ENCODE data around the gene PSMB1. TPM values are rescaled to one million over a fixed set of nuclear protein-coding genes. Genes with fewer than 3 reads are reported as not detected.
"Not testable (repeated sequence)": the region's sequence is repeated elsewhere in the genome, so short reads cannot be mapped to it uniquely, and the experiment has no call there.

The PSMB1 gene
- total RNA-seq, 1 experiment from 2014 or later, result 358 TPM

GRCh38 chr6:170507728-170508127, 45.4 kb downstream of the PSMB1 start:
- intact Hi-C loops (cut with micrococcal nuclease; ENCODE audit: unreplicated experiment); H3K4me1 ChIP-seq (ENCODE audit: insufficient read depth, low read length, poor library complexity, severe bottlenecking); POLR2A ChIA-PET (ENCODE audit: low non-redundant PET); DNase-seq (ENCODE audit: low spot score); CTCF ChIA-PET; H3K27ac ChIP-seq (ENCODE audit: low read depth, low read length, poor library complexity, severe bottlenecking); H3K36me3 ChIP-seq (ENCODE audit: insufficient read depth, low read length, poor library complexity, severe bottlenecking); H3K27me3 ChIP-seq (replicated peaks; ENCODE audit: insufficient read depth, low read depth, low read length, poor library complexity); H3K9me3 ChIP-seq (ENCODE audit: low read depth, low read length, poor library complexity, severe bottlenecking); BruUV-seq (replicated peaks); H3K4me3 ChIP-seq (ENCODE audit: low read depth, low read length, poor library complexity, severe bottlenecking): not testable (repeated sequence)

- intact Hi-C loops (cut with micrococcal nuclease; ENCODE audit: unreplicated experiment), result no loop called here
- H3K9me3 ChIP-seq (ENCODE audit: low read depth, low read length, poor library complexity, severe bottlenecking), result no peaks in the 10 kb centered on the region
- H3K4me3 ChIP-seq (ENCODE audit: low read depth, low read length, poor library complexity, severe bottlenecking), result no peak overlapping the region
- ChIA-PET CTCF (no interaction called here), POLR2A (ENCODE audit: low non-redundant PET) (no interaction called here)
- no peaks in the 10 kb centered on the region for H3K36me3 ChIP-seq (ENCODE audit: insufficient read depth, low read length, poor library complexity, severe bottlenecking)
- no peaks in the 10 kb centered on the region for H3K4me1 ChIP-seq (ENCODE audit: insufficient read depth, low read length, poor library complexity, severe bottlenecking)
- TF ChIP-seq CTCF (conservative IDR thresholded peaks at IDR 0.05; ENCODE audit: low read depth, low read length) (no peak), EZH2 (IDR thresholded peaks at IDR 0.05; ENCODE audit: borderline replicate concordance, low read depth, low read length, poor library complexity, severe bottlenecking) (no peak)
- BruUV-seq (replicated peaks), result no TSS peak
- no peak for DNase-seq (ENCODE audit: low spot score)
- H3K27me3 ChIP-seq (replicated peaks; ENCODE audit: insufficient read depth, low read depth, low read length, poor library complexity), result no peaks in the 10 kb centered on the region
- H3K27ac ChIP-seq (ENCODE audit: low read depth, low read length, poor library complexity, severe bottlenecking), result no peak overlapping the region
These were observed 46.7 kb downstream of the PSMB1 start for GRCh38 chr6:170506446-170506845.

- intact Hi-C loops (cut with micrococcal nuclease; ENCODE audit: unreplicated experiment), result no loop called here
- H3K27me3 ChIP-seq (replicated peaks; ENCODE audit: insufficient read depth, low read depth, low read length, poor library complexity), result no peaks in the 10 kb centered on the region
- ChIA-PET POLR2A (ENCODE audit: low non-redundant PET) (no interaction called here), CTCF (no interaction called here)
- peak; percentile 15 for DNase-seq (ENCODE audit: low spot score)
- no peaks in the 10 kb centered on the region for H3K4me1 ChIP-seq (ENCODE audit: insufficient read depth, low read length, poor library complexity, severe bottlenecking)
- no peaks in the 10 kb centered on the region for H3K9me3 ChIP-seq (ENCODE audit: low read depth, low read length, poor library complexity, severe bottlenecking)
- H3K4me3 ChIP-seq (ENCODE audit: low read depth, low read length, poor library complexity, severe bottlenecking), result no peak overlapping the region
- no peaks in the 10 kb centered on the region for H3K36me3 ChIP-seq (ENCODE audit: insufficient read depth, low read length, poor library complexity, severe bottlenecking)
- BruUV-seq (replicated peaks), result no TSS peak
- H3K27ac ChIP-seq (ENCODE audit: low read depth, low read length, poor library complexity, severe bottlenecking), result no peak overlapping the region
- TF ChIP-seq EZH2 (IDR thresholded peaks at IDR 0.05; ENCODE audit: borderline replicate concordance, low read depth, low read length, poor library complexity, severe bottlenecking) (no peak), CTCF (conservative IDR thresholded peaks at IDR 0.05; ENCODE audit: low read depth, low read length) (no peak)
These were observed 47.8 kb downstream of the PSMB1 start for GRCh38 chr6:170505306-170505705.

GRCh38 chr6:170504479-170504878, 48.6 kb downstream of the PSMB1 start:
- no peaks in the 10 kb centered on the region for H3K9me3 ChIP-seq (ENCODE audit: low read depth, low read length, poor library complexity, severe bottlenecking)
- CTCF ChIA-PET, result no interaction called here
- H3K36me3 ChIP-seq (ENCODE audit: insufficient read depth, low read length, poor library complexity, severe bottlenecking), result no peaks in the 10 kb centered on the region

More at GRCh38 chr6:170504479-170504878, 48.6 kb downstream of the PSMB1 start:
- DNase-seq (ENCODE audit: low spot score), result no peak
- TF ChIP-seq CTCF (conservative IDR thresholded peaks at IDR 0.05; ENCODE audit: low read depth, low read length) (no peak), EZH2 (IDR thresholded peaks at IDR 0.05; ENCODE audit: borderline replicate concordance, low read depth, low read length, poor library complexity, severe bottlenecking) (no peak)
- intact Hi-C loops (cut with micrococcal nuclease; ENCODE audit: unreplicated experiment), result no loop called here
- no peak overlapping the region for H3K4me3 ChIP-seq (ENCODE audit: low read depth, low read length, poor library complexity, severe bottlenecking)
- no peaks in the 10 kb centered on the region for H3K4me1 ChIP-seq (ENCODE audit: insufficient read depth, low read length, poor library complexity, severe bottlenecking)
- POLR2A ChIA-PET (ENCODE audit: low non-redundant PET), result no interaction called here
- no peaks in the 10 kb centered on the region for H3K27me3 ChIP-seq (replicated peaks; ENCODE audit: insufficient read depth, low read depth, low read length, poor library complexity)
- BruUV-seq (replicated peaks), result no TSS peak
- no peak overlapping the region for H3K27ac ChIP-seq (ENCODE audit: low read depth, low read length, poor library complexity, severe bottlenecking)

Data from A673 (cell line).